H1 (cell line): Measurements from ENCODE around the gene AMOT. TPM values are rescaled to one million over a fixed set of nuclear protein-coding genes. Genes with fewer than 3 reads are reported as not detected.

Experiments
- CTCF ChIA-PET: fragments of 300-600 bp; sonication (Branson Sonifier 250); formaldehyde crosslinking; loops from one replicate; lab custom pipeline; 2021; ENCODE audit not compliant: partially characterized antibody; lab: Charles Lee
- POLR2A ChIA-PET: fragments of 300-600 bp; sonication (Branson Sonifier 250); formaldehyde crosslinking; loops from one replicate; lab custom pipeline; 2021; ENCODE audit warnings: inconsistent platforms; ENCODE audit not compliant: partially characterized antibody; lab: Charles Lee
- DNase-seq, 2 experiments: peaks; one replicate each; pipeline versions ENCODE4 v3.0.0 to v3.0.0-alpha.2; 2010 to 2022; ENCODE audit warnings: low spot score in 2 of 2, low read depth in 1 of 2, mixed read lengths in 1 of 2
- FAIRE-seq: peaks from 2 replicates; lab custom pipeline; 2011; peaks lifted over from hg19 to GRCh38; lab: Jason Lieb, UNC
- H2AFZ ChIP-seq: 2 replicates; pipeline ENCODE4 v1.8.1; 2012; ENCODE audit warnings: low read length, inconsistent platforms
- H2AK5ac ChIP-seq: 2 replicates; pipeline ENCODE4 v1.6.1; 2013; ENCODE audit warnings: low read depth, low read length
- H2BK120ac ChIP-seq: replicated peaks from 2 replicates; pipeline ENCODE3; 2013; ENCODE audit warnings: low read depth, low read length, inconsistent platforms
- H2BK12ac ChIP-seq: 2 replicates; pipeline ENCODE4 v1.6.1; 2013; ENCODE audit warnings: low read depth, low read length
- H2BK15ac ChIP-seq: 2 replicates; pipeline ENCODE4 v1.6.1; 2013; ENCODE audit warnings: low read length
- H2BK20ac ChIP-seq: 2 replicates; pipeline ENCODE4 v1.6.1; 2013; ENCODE audit warnings: low read length
- H2BK5ac ChIP-seq: 2 replicates; pipeline ENCODE4 v1.6.1; 2013; ENCODE audit warnings: low read depth, low read length
- H3K14ac ChIP-seq: 2 replicates; pipeline ENCODE4 v1.6.1; 2013; ENCODE audit warnings: inconsistent platforms; ENCODE audit not compliant: insufficient read length
- H3K18ac ChIP-seq: 2 replicates; pipeline ENCODE4 v1.6.1; 2013; ENCODE audit warnings: low read length; ENCODE audit errors: extremely low read depth
- H3K23ac ChIP-seq: 2 replicates; pipeline ENCODE4 v1.6.1; 2013; ENCODE audit warnings: inconsistent platforms; ENCODE audit not compliant: insufficient read length
- H3K23me2 ChIP-seq: 2 replicates; pipeline ENCODE4 v1.6.1; 2013; ENCODE audit warnings: low read depth, low read length
- H3K27ac ChIP-seq: 2 replicates; pipeline ENCODE4 v1.6.1; 2011; ENCODE audit warnings: low read depth, low read length, inconsistent platforms
- H3K27me3 ChIP-seq, 4 experiments: replicated peaks in 1 of 4; 1 replicate in 1 of 4; 2 replicates in 3 of 4; pipeline versions ENCODE4 v1.6.1 to v1.8.1; 2011 to 2013; ENCODE audit warnings: low read length in 3 of 4, mild to moderate bottlenecking in 3 of 4, inconsistent platforms in 2 of 4, mixed read lengths in 2 of 4, moderate library complexity in 1 of 4; ENCODE audit not compliant: control insufficient read depth in 3 of 4, insufficient read depth in 3 of 4; ENCODE audit errors: extremely low read depth in 1 of 4
- H3K36me3 ChIP-seq, 4 experiments: 2 replicates each; pipeline versions ENCODE4 v1.6.1 to v1.8.1; 2011 to 2013; ENCODE audit warnings: mild to moderate bottlenecking in 4 of 4, low read length in 3 of 4, moderate library complexity in 2 of 4, control low read depth in 1 of 4, inconsistent platforms in 1 of 4; ENCODE audit not compliant: insufficient read depth in 4 of 4, control insufficient read depth in 2 of 4
- H3K4ac ChIP-seq: replicated peaks from 2 replicates; pipeline ENCODE3; 2013; ENCODE audit warnings: low read length, low read depth, mixed read lengths, inconsistent platforms; ENCODE audit not compliant: insufficient read length
- H3K4me1 ChIP-seq, 4 experiments: replicated peaks in 1 of 4; 1 replicate in 1 of 4; 2 replicates in 3 of 4; pipeline versions ENCODE4 v1.6.1 to v1.8.1; 2011 to 2013; ENCODE audit warnings: low read length in 3 of 4, inconsistent platforms in 2 of 4, mixed read lengths in 1 of 4; ENCODE audit not compliant: insufficient read depth in 4 of 4, control insufficient read depth in 3 of 4
- H3K4me2 ChIP-seq, 2 experiments: 2 replicates each; pipeline versions ENCODE4 v1.6.1 to v1.8.1; 2011 to 2013; ENCODE audit warnings: low read depth in 2 of 2, low read length in 2 of 2, control low read depth in 1 of 2, inconsistent platforms in 1 of 2, mild to moderate bottlenecking in 1 of 2; ENCODE audit not compliant: insufficient read depth in 1 of 2
- H3K4me3 ChIP-seq, 4 experiments: fragments of 200-600, 300-600 bp in 1 of 4; sonication (generic), shearing (Covaris generic), sonication (Bioruptor Twin) in 1 of 4; 2 replicates each; pipeline versions ENCODE4 v1.5.1 to v1.8.1; 2011 to 2016; ENCODE audit warnings: low read length in 4 of 4, low read depth in 3 of 4, control low read depth in 2 of 4, inconsistent platforms in 2 of 4, mild to moderate bottlenecking in 2 of 4, mixed read lengths in 1 of 4, moderate library complexity in 1 of 4; ENCODE audit not compliant: insufficient read depth in 2 of 4; ENCODE audit errors: extremely low read depth in 1 of 4
- H3K56ac ChIP-seq: replicated peaks from 2 replicates; pipeline ENCODE3; 2013; ENCODE audit warnings: low read depth, mild to moderate bottlenecking, mixed read lengths, low read length, inconsistent platforms; ENCODE audit not compliant: insufficient read length
- H3K79me1 ChIP-seq: 2 replicates; pipeline ENCODE4 v1.6.1; 2013; ENCODE audit warnings: low read depth, low read length, control low read depth
- H3K79me2 ChIP-seq, 2 experiments: 2 replicates each; pipeline versions ENCODE4 v1.6.1 to v1.8.1; 2012 to 2013; ENCODE audit warnings: low read length in 2 of 2, mild to moderate bottlenecking in 2 of 2, inconsistent platforms in 1 of 2; ENCODE audit not compliant: insufficient read depth in 2 of 2, control insufficient read depth in 1 of 2
- H3K9ac ChIP-seq, 4 experiments: replicated peaks in 1 of 4; 1 replicate in 1 of 4; 2 replicates in 3 of 4; pipeline versions ENCODE4 v1.6.1 to v1.8.1; 2011 to 2013; ENCODE audit warnings: low read depth in 3 of 4, low read length in 3 of 4, control low read depth in 2 of 4, mild to moderate bottlenecking in 2 of 4, moderate library complexity in 2 of 4, inconsistent platforms in 1 of 4; ENCODE audit errors: extremely low read depth in 1 of 4
- H3K9me3 ChIP-seq, 2 experiments: 2 replicates each; pipeline versions ENCODE4 v1.6.1 to v1.8.1; 2012 to 2013; ENCODE audit warnings: mild to moderate bottlenecking in 2 of 2, moderate library complexity in 2 of 2, control low read depth in 1 of 2, inconsistent platforms in 1 of 2, low read depth in 1 of 2, low read length in 1 of 2, mixed read lengths in 1 of 2; ENCODE audit not compliant: insufficient read depth in 2 of 2
- H4K20me1 ChIP-seq, 2 experiments: replicated peaks in 1 of 2; 2 replicates each; pipeline versions ENCODE3 to v1.8.1; 2011 to 2013; ENCODE audit warnings: inconsistent platforms in 2 of 2, low read length in 2 of 2, mild to moderate bottlenecking in 1 of 2; ENCODE audit not compliant: insufficient read depth in 2 of 2, control insufficient read depth in 1 of 2
- H4K5ac ChIP-seq: 2 replicates; pipeline ENCODE4 v1.6.1; 2013; ENCODE audit warnings: low read length, low read depth, mixed read lengths, inconsistent platforms; ENCODE audit not compliant: insufficient read length
- H4K8ac ChIP-seq: 2 replicates; pipeline ENCODE4 v1.8.0; 2013; ENCODE audit warnings: mild to moderate bottlenecking, moderate library complexity, low read length, inconsistent platforms; ENCODE audit not compliant: insufficient read depth; ENCODE audit errors: extremely low read depth
- H4K91ac ChIP-seq: replicated peaks from 2 replicates; pipeline ENCODE3; 2013; ENCODE audit warnings: low read length, mixed read lengths, inconsistent platforms; ENCODE audit not compliant: insufficient read length
- CHD1 ChIP-seq: IDR thresholded peaks from 2 replicates; pipeline ENCODE4 v1.6.1; 2012; ENCODE audit warnings: low read depth, low read length, improper control_type of control experiment
- GABPA ChIP-seq: IDR thresholded peaks from 2 replicates; pipeline ENCODE4 v1.6.1; 2011; ENCODE audit warnings: mild to moderate bottlenecking, low read length, moderate library complexity, borderline replicate concordance; ENCODE audit not compliant: insufficient read depth
- NRF1 ChIP-seq: IDR thresholded peaks from 2 replicates; pipeline ENCODE4 v1.6.1; 2011; ENCODE audit warnings: mild to moderate bottlenecking, low read depth, low read length, improper control_type of control experiment
- RBBP5 ChIP-seq: IDR thresholded peaks from 2 replicates; pipeline ENCODE4 v1.7.1; 2012; ENCODE audit warnings: low read depth, mild to moderate bottlenecking, inconsistent platforms, low read length, moderate library complexity, borderline replicate concordance
- SIRT6 ChIP-seq: IDR thresholded peaks from one replicate; pipeline ENCODE4 v1.7.1; 2012; ENCODE audit warnings: low read length, inconsistent platforms
- TEAD4 ChIP-seq: IDR thresholded peaks from 2 replicates; pipeline ENCODE4 v1.6.1; 2012; ENCODE audit warnings: low read depth, low read length, inconsistent platforms, mixed read lengths
- ZNF274 ChIP-seq: IDR thresholded peaks from 2 replicates; pipeline ENCODE4 v1.7.0; 2012; ENCODE audit warnings: low read length, borderline replicate concordance; ENCODE audit errors: extremely low read depth
- WGBS, 2 experiments: shearing (Covaris generic) in 1 of 2; methylation state at CpG; one replicate each; pipeline versions ENCODE4 v1.1.6 to v1.1.7; 2013 to 2015; ENCODE audit warnings: low lambda C conversion rate in 2 of 2, mixed read lengths in 2 of 2, inconsistent platforms in 1 of 2, low coverage in 1 of 2, missing lambda C conversion rate in 1 of 2; ENCODE audit not compliant: insufficient replicate concordance in 2 of 2, insufficient coverage in 1 of 2, insufficient read length in 1 of 2; ENCODE audit errors: extremely low coverage in 1 of 2, missing lambda C conversion rate in 1 of 2; 5-methylcytosine and 5-hydroxymethylcytosine counted together
- polyA plus RNA-seq, 7 experiments: library from polyadenylated mRNA; depleted of rRNA in 3 of 7; stranded (reverse) in 5 of 7; unstranded in 2 of 7; fragments of >200 nt in 5 of 7; fragments of 200-250 nt in 2 of 7; gene quantifications; 1 replicate in 5 of 7; 2 replicates in 1 of 7; 4 replicates in 1 of 7; pipeline versions ENCODE4 v1.2.1 to v1.2.3, GENCODE V29; 2011 to 2013; ENCODE audit warnings: missing spikeins in 2 of 7, mixed read lengths in 2 of 7
- total RNA-seq: library from RNA; stranded (reverse); fragmentation: NEBNext Ultra II Directional; extraction: Animal tissue kit (Norgen Biotek cat#: 25700); gene quantifications from 2 replicates; pipeline ENCODE4 v1.2.1, GENCODE V29; 2021
- TF ChIP-seq, protein P1 (sequence below): IDR thresholded peaks from 2 replicates; pipeline ENCODE4 v1.6.1; 2012; ENCODE audit warnings: inconsistent platforms
- TF ChIP-seq, protein P2 (sequence below): IDR thresholded peaks from 2 replicates; pipeline ENCODE4 v1.6.1; 2011; ENCODE audit warnings: low read length, improper control_type of control experiment

AMOT gene
- total and polyA plus RNA-seq, 2 of the 8 experiments (the other 6 are each of a cell fraction or from before 2014, with no cell fraction given): 2.3 to 7.1 TPM

DNA sequence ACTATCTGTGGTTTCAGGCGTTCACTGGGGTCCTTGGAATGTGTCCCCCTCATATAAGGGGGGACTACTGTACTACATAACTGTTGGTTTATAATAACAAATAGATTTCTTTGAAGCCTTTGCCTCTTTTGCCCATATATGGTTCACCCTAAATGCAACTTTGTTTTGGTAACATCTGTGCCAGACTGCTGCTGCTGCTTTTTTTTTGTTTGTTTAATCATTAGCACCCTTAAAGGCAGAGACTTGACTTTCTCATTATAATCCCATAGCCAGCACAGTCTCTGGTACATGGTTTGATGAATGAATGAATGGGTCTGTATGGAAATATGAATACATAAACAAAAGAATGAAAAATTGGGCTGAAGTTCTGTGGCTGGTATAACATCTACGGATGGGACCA is 80.7 kb downstream of the AMOT start:
- WGBS, 2 experiments: 91% methylated on average over 2 of the region's 2 CpGs; no CpG with 5 or more reads in 1 of the 2 experiments
- ChIA-PET POLR2A (no interaction called here), CTCF (no interaction called here)
- Histone ChIP-seq H2BK15ac (no peak overlapping the region), H4K20me1 (no peaks in the 10 kb centered on the region), H3K9me3 (no peaks in the 10 kb centered on the region), H4K91ac (no peak overlapping the region), H3K14ac (no peak overlapping the region), H2AK5ac (no peak overlapping the region), H2BK20ac (no peak overlapping the region), H3K79me1 (no peaks in the 10 kb centered on the region), H2BK12ac (no peak overlapping the region), H4K8ac (no peak overlapping the region), H3K79me2 (no peaks in the 10 kb centered on the region), H3K23me2 (no peaks in the 10 kb centered on the region), H3K4me2 (no peak overlapping the region), H3K23ac (no peak overlapping the region), H2BK5ac (no peak overlapping the region), H2BK120ac (no peak overlapping the region), H3K36me3 (no peaks in the 10 kb centered on the region), H3K4me3 (no peak overlapping the region), H3K4me1 (no peaks in the 10 kb centered on the region), H3K18ac (no peak overlapping the region), H3K9ac (no peak overlapping the region), H3K4ac (no peak overlapping the region), H3K27me3 (no peaks in the 10 kb centered on the region; a peak in 1 of 7 replicates), H3K56ac (no peak overlapping the region), H4K5ac (no peak overlapping the region), H2AFZ (no peak overlapping the region), H3K27ac (no peak overlapping the region)
- DNase-seq: no peak
- FAIRE-seq: no peak
- TF ChIP-seq, protein P1, sequence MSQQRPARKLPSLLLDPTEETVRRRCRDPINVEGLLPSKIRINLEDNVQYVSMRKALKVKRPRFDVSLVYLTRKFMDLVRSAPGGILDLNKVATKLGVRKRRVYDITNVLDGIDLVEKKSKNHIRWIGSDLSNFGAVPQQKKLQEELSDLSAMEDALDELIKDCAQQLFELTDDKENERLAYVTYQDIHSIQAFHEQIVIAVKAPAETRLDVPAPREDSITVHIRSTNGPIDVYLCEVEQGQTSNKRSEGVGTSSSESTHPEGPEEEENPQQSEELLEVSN: no peak
- TF ChIP-seq NRF1 (no peak), SIRT6 (no peak), TEAD4 (no peak), GABPA (no peak), RBBP5 (no peak), CHD1 (no peak), ZNF274 (no peak)
- TF ChIP-seq, protein P2, sequence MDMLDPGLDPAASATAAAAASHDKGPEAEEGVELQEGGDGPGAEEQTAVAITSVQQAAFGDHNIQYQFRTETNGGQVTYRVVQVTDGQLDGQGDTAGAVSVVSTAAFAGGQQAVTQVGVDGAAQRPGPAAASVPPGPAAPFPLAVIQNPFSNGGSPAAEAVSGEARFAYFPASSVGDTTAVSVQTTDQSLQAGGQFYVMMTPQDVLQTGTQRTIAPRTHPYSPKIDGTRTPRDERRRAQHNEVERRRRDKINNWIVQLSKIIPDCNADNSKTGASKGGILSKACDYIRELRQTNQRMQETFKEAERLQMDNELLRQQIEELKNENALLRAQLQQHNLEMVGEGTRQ: no peak
